Measurements from ENCODE around the gene DCST1. TPM values are rescaled to one million over a fixed set of nuclear protein-coding genes. Genes with fewer than 3 reads are reported as not detected.

Gene DCST1
- total and polyA plus RNA-seq, 2 donors (not counting 1 experiment from before 2014, with no cell fraction given) = 0.22 TPM; not detected in 1

- Histone ChIP-seq H3K27me3 (replicated peaks in 1 of 4; ENCODE audit: control extremely low read depth in 1 of 4, control insufficient read depth in 3 of 4, insufficient read depth in 4 of 4, low read length in 3 of 4) (no peaks in the 10 kb centered on the region), H4K20me1 (ENCODE audit: control insufficient read depth, insufficient read depth, low read length, poor library complexity, severe bottlenecking) (no peaks in the 10 kb centered on the region), H2AFZ (ENCODE audit: insufficient read depth, low read depth, low read length, poor library complexity, severe bottlenecking) (no peak overlapping the region), H3K36me3 (replicated peaks in 1 of 2; ENCODE audit: control extremely low read depth in 1 of 2, control insufficient read depth in 1 of 2, extremely low read depth in 1 of 2, insufficient read depth in 2 of 2, low read length in 1 of 2) (no peaks in the 10 kb centered on the region), H3K4me2 (replicated peaks; ENCODE audit: low read depth, low read length, poor library complexity, severe bottlenecking) (no peak overlapping the region), H3K79me2 (ENCODE audit: control insufficient read depth, insufficient read depth, low read length) (no peaks in the 10 kb centered on the region), H3K9me3 (ENCODE audit: control extremely low read depth in 1 of 3, control insufficient read depth in 2 of 3, insufficient read depth in 1 of 3, low read length in 2 of 3) (no peaks in the 10 kb centered on the region), H3K4me3 (ENCODE audit: control extremely low read depth in 1 of 5, extremely low read depth in 1 of 5, insufficient read depth in 1 of 5, low read depth in 2 of 5, low read length in 4 of 5) (no peak overlapping the region), H3K4me1 (ENCODE audit: control insufficient read depth in 2 of 2, insufficient read depth in 2 of 2, low read length in 2 of 2) (no peaks in the 10 kb centered on the region), H3K27ac (ENCODE audit: low read length in 2 of 2) (no peak overlapping the region), H3K9ac (ENCODE audit: low read length) (no peak overlapping the region)
- CTCF ChIA-PET = no interaction called here
- POLR2A ChIA-PET = no interaction called here
- Mint-ChIP-seq H3K9me3 (ENCODE audit: insufficient read depth) (no peaks in the 10 kb centered on the region), H3K27me3 (peaks cover 7% of the 10 kb centered on the region), H3K27ac (no peak overlapping the region), H3K4me3 (no peak overlapping the region), H3K4me1 (no peaks in the 10 kb centered on the region)
- TF ChIP-seq EZH2 (IDR thresholded peaks at IDR 0.05; ENCODE audit: borderline replicate concordance, insufficient read depth, low read depth, low read length, poor library complexity, severe bottlenecking) = no peak
- TF ChIP-seq, protein P1, sequence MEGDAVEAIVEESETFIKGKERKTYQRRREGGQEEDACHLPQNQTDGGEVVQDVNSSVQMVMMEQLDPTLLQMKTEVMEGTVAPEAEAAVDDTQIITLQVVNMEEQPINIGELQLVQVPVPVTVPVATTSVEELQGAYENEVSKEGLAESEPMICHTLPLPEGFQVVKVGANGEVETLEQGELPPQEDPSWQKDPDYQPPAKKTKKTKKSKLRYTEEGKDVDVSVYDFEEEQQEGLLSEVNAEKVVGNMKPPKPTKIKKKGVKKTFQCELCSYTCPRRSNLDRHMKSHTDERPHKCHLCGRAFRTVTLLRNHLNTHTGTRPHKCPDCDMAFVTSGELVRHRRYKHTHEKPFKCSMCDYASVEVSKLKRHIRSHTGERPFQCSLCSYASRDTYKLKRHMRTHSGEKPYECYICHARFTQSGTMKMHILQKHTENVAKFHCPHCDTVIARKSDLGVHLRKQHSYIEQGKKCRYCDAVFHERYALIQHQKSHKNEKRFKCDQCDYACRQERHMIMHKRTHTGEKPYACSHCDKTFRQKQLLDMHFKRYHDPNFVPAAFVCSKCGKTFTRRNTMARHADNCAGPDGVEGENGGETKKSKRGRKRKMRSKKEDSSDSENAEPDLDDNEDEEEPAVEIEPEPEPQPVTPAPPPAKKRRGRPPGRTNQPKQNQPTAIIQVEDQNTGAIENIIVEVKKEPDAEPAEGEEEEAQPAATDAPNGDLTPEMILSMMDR (IDR thresholded peaks at IDR 0.05) = no peak
- 93% methylated on average over 11 of the region's 11 CpGs for WGBS (ENCODE audit: insufficient coverage)
- intact Hi-C loops (cut with micrococcal nuclease) = no loop called here
- DNase-seq (no peak), ATAC-seq (ENCODE audit: low read depth) (no peak)
Observed at GRCh38 chr1:155030899-155031298, 2.7 kb upstream of the DCST1 start.

DNA sequence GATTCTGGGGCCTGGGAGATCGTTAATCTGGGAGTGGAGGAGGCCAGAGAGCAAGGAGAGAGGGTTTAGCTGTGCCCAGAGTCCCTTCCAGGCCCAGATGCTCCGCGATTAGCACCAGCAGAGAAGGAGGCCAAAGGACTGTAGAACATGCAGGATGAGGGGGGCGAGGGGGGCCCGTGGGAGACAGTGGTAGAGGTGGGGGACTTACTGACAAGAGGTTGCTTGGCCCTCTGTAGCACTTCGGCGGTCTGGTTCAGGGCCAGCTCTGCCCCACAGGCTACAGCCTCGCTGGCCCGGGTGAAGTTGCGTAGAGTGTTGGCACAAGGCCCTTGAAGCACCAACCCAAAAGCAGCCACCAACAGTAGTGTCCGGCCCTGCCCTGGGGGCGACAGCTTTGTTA is 738 bp upstream of the DCST1 start:
- H3K9me3 Mint-ChIP-seq (ENCODE audit: insufficient read depth) = no peaks in the 10 kb centered on the region
- peaks cover 11% of the 10 kb centered on the region for H3K27me3 Mint-ChIP-seq
- DNase-seq = no peak
- intact Hi-C loops (cut with micrococcal nuclease) = no loop called here
- Histone ChIP-seq H2AFZ (ENCODE audit: insufficient read depth, low read depth, low read length, poor library complexity, severe bottlenecking) (no peak overlapping the region), H3K79me2 (ENCODE audit: control insufficient read depth, insufficient read depth, low read length) (no peaks in the 10 kb centered on the region), H3K4me2 (replicated peaks; ENCODE audit: low read depth, low read length, poor library complexity, severe bottlenecking) (no peak overlapping the region), H3K9ac (ENCODE audit: low read length) (no peak overlapping the region), H3K27me3 (replicated peaks in 1 of 4; ENCODE audit: control extremely low read depth in 1 of 4, control insufficient read depth in 3 of 4, insufficient read depth in 4 of 4, low read length in 3 of 4) (peaks cover 0 to 8% (median 0%) of the 10 kb centered on the region in 4 experiments), H3K27ac (ENCODE audit: low read length in 2 of 2) (no peak overlapping the region), H3K9me3 (ENCODE audit: control extremely low read depth in 1 of 3, control insufficient read depth in 2 of 3, insufficient read depth in 1 of 3, low read length in 2 of 3) (no peaks in the 10 kb centered on the region), H4K20me1 (ENCODE audit: control insufficient read depth, insufficient read depth, low read length, poor library complexity, severe bottlenecking) (no peaks in the 10 kb centered on the region), H3K4me3 (ENCODE audit: control extremely low read depth in 1 of 5, extremely low read depth in 1 of 5, insufficient read depth in 1 of 5, low read depth in 2 of 5, low read length in 4 of 5) (no peak overlapping the region), H3K36me3 (replicated peaks in 1 of 2; ENCODE audit: control extremely low read depth in 1 of 2, control insufficient read depth in 1 of 2, extremely low read depth in 1 of 2, insufficient read depth in 2 of 2, low read length in 1 of 2) (no peaks in the 10 kb centered on the region), H3K4me1 (ENCODE audit: control insufficient read depth in 2 of 2, insufficient read depth in 2 of 2, low read length in 2 of 2) (no peaks in the 10 kb centered on the region)
- POLR2A ChIA-PET = no interaction called here
- H3K4me1 Mint-ChIP-seq = no peaks in the 10 kb centered on the region
- CTCF ChIA-PET = interaction anchor here (1.4 to 1.7 kb wide), 2 partner anchors 9 to 12 kb away, joined by 4 to 6 read pairs; no protein-coding TSS in a partner anchor
- TF ChIP-seq, protein P1 (IDR thresholded peaks at IDR 0.05) = no peak
- no peak overlapping the region for H3K27ac Mint-ChIP-seq
- no peak for ATAC-seq (ENCODE audit: low read depth)
- H3K4me3 Mint-ChIP-seq = no peak overlapping the region
- 94% methylated on average over 12 of the region's 12 CpGs for WGBS (ENCODE audit: insufficient coverage)

All from B cell (primary cell).